A549 (cell line): ENCODE data around the gene CLIC4.

ENCODE experiments used
- NR3C1 ChIP-seq: fragments of >200 bp; sonication (Bioruptor Twin); formaldehyde crosslinking; IDR thresholded peaks from 3 replicates; pipeline ENCODE4 v1.6.1; 2017
- SREBF2 ChIP-seq: fragments of 450-650 bp; IDR thresholded peaks from 2 replicates; pipeline ENCODE4 v1.6.1; 2014; ENCODE audit warnings: mild to moderate bottlenecking, moderate library complexity
- TF ChIP-seq, protein P1 (sequence below): fragments of >200 bp; sonication (Bioruptor Twin); formaldehyde crosslinking; IDR thresholded peaks from 3 replicates; pipeline ENCODE4 v1.5.1; 2016
- TF ChIP-seq, protein P2 (sequence below): IDR thresholded peaks from 2 replicates; pipeline ENCODE4 v1.6.1; 2012
- TF ChIP-seq, protein P3 (sequence below): fragments of 250-450 bp; sonication (Bioruptor Pico); IDR thresholded peaks from 2 replicates; pipeline ENCODE4 v1.5.0; 2021; ENCODE audit warnings: mild to moderate bottlenecking, moderate library complexity, borderline replicate concordance
- TF ChIP-seq, protein P4 (sequence below): fragments of 150-350 bp; IDR thresholded peaks from 2 replicates; pipeline ENCODE4 v1.6.1; 2014; ENCODE audit warnings: low read depth, mild to moderate bottlenecking, low read length

DNA sequence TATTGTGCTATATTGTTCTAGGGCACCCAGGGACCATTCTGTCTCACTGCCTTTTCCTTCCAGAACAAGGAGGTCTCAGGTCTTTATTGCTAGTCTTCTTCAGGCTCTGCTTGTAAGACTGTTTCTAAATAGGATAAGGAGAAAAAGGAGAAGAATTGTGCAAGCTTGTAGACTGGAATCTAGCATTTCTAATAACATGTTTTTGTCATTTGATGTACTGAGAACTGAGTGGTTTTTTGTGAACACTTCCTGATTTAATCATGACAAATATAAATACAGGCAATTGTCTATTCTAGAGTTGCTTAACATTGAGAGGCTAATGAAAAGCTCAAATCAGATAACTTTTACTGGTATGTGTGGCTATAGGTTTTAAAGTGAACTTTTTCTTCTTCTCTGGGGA, 77.6 kb downstream of the CLIC4 start:
- TF ChIP-seq, protein P1, sequence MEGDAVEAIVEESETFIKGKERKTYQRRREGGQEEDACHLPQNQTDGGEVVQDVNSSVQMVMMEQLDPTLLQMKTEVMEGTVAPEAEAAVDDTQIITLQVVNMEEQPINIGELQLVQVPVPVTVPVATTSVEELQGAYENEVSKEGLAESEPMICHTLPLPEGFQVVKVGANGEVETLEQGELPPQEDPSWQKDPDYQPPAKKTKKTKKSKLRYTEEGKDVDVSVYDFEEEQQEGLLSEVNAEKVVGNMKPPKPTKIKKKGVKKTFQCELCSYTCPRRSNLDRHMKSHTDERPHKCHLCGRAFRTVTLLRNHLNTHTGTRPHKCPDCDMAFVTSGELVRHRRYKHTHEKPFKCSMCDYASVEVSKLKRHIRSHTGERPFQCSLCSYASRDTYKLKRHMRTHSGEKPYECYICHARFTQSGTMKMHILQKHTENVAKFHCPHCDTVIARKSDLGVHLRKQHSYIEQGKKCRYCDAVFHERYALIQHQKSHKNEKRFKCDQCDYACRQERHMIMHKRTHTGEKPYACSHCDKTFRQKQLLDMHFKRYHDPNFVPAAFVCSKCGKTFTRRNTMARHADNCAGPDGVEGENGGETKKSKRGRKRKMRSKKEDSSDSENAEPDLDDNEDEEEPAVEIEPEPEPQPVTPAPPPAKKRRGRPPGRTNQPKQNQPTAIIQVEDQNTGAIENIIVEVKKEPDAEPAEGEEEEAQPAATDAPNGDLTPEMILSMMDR = no peak
- TF ChIP-seq NR3C1 (no peak), SREBF2 (no peak)
- TF ChIP-seq, protein P2, sequence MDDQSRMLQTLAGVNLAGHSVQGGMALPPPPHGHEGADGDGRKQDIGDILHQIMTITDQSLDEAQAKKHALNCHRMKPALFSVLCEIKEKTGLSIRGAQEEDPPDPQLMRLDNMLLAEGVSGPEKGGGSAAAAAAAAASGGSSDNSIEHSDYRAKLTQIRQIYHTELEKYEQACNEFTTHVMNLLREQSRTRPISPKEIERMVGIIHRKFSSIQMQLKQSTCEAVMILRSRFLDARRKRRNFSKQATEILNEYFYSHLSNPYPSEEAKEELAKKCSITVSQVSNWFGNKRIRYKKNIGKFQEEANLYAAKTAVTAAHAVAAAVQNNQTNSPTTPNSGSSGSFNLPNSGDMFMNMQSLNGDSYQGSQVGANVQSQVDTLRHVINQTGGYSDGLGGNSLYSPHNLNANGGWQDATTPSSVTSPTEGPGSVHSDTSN = no peak
- TF ChIP-seq, protein P3, sequence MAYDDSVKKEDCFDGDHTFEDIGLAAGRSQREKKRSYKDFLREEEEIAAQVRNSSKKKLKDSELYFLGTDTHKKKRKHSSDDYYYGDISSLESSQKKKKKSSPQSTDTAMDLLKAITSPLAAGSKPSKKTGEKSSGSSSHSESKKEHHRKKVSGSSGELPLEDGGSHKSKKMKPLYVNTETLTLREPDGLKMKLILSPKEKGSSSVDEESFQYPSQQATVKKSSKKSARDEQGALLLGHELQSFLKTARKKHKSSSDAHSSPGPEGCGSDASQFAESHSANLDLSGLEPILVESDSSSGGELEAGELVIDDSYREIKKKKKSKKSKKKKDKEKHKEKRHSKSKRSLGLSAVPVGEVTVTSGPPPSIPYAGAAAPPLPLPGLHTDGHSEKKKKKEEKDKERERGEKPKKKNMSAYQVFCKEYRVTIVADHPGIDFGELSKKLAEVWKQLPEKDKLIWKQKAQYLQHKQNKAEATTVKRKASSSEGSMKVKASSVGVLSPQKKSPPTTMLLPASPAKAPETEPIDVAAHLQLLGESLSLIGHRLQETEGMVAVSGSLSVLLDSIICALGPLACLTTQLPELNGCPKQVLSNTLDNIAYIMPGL = no peak
- TF ChIP-seq, protein P4, sequence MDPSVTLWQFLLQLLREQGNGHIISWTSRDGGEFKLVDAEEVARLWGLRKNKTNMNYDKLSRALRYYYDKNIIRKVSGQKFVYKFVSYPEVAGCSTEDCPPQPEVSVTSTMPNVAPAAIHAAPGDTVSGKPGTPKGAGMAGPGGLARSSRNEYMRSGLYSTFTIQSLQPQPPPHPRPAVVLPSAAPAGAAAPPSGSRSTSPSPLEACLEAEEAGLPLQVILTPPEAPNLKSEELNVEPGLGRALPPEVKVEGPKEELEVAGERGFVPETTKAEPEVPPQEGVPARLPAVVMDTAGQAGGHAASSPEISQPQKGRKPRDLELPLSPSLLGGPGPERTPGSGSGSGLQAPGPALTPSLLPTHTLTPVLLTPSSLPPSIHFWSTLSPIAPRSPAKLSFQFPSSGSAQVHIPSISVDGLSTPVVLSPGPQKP = no peak
